Peyer's patch (tissue), 4 donors: ENCODE results near the gene SGMS1. TPM values are rescaled to one million over a fixed set of nuclear protein-coding genes. Genes with fewer than 3 reads are reported as not detected.

ENCODE experiments used
- DNase-seq, 3 donors: peaks; one replicate each; pipeline ENCODE4 v3.0.0-alpha.2; 2017 to 2019
- H3K27ac ChIP-seq, 4 donors: fragments of 200-600 bp; sonication (generic); one replicate each; pipeline ENCODE4 v1.5.1; 2016 to 2019
- H3K27me3 ChIP-seq, 2 donors: fragments of 200-600 bp; sonication (generic); one replicate each; pipeline ENCODE4 v1.5.1; 2019
- H3K36me3 ChIP-seq, 3 donors: fragments of 200-600 bp; sonication (generic); one replicate each; pipeline ENCODE4 v1.5.1; 2016 to 2019
- H3K4me1 ChIP-seq, 4 donors: fragments of 200-600 bp; sonication (generic); one replicate each; pipeline ENCODE4 v1.5.1; 2016 to 2019
- H3K4me3 ChIP-seq, 4 donors: fragments of 200-600 bp; sonication (generic); 1 replicate in 3 of 4; 2 replicates in 1 of 4; pipeline ENCODE4 v1.5.1; 2016 to 2019; ENCODE audit warnings: mild to moderate bottlenecking in 1 of 4
- H3K9me3 ChIP-seq, 4 donors: fragments of 200-600 bp; sonication (generic); one replicate each; pipeline ENCODE4 v1.5.1; 2016 to 2019; ENCODE audit warnings: mild to moderate bottlenecking in 1 of 4
- CTCF ChIP-seq, 6 experiments: fragments of 450-650 bp in 4 of 6; fragments of 200-600 bp in 2 of 6; sonication (generic) in 1 of 6; IDR thresholded peaks; one replicate each; pipeline ENCODE4 v1.5.1; 2017 to 2019; ENCODE audit warnings: antibody characterized with exemption in 6 of 6, mild to moderate bottlenecking in 3 of 6, moderate library complexity in 1 of 6
- POLR2A ChIP-seq, 2 donors: fragments of 450-650 bp; IDR thresholded peaks; one replicate each; pipeline ENCODE4 v1.5.1; 2017; ENCODE audit warnings: antibody characterized with exemption in 2 of 2, mild to moderate bottlenecking in 2 of 2, moderate library complexity in 2 of 2
- total RNA-seq, 4 donors: library from RNA; depleted of rRNA; stranded (reverse); fragments of >200 nt; gene quantifications; one replicate each; pipeline ENCODE4 v1.1.0, GENCODE V29; 2016

SGMS1 gene
- total RNA-seq, 4 donors from 2014 or later = 73.4 to 117 (median 88.4) TPM

GRCh38 chr10:50658165-50658564 is 34.4 kb upstream of the SGMS1 start:
- H3K36me3 ChIP-seq = no peaks in the 10 kb centered on the region
- no peaks in the 10 kb centered on the region for H3K9me3 ChIP-seq
- no peak overlapping the region for H3K4me3 ChIP-seq
- H3K27me3 ChIP-seq = no peaks in the 10 kb centered on the region
- DNase-seq = no peak
- TF ChIP-seq POLR2A (IDR thresholded peaks at IDR 0.05) = no peak
- no peak for TF ChIP-seq CTCF (IDR thresholded peaks at IDR 0.05)
- H3K4me1 ChIP-seq = no peaks in the 10 kb centered on the region
- H3K27ac ChIP-seq = no peak overlapping the region

- Histone ChIP-seq H3K27ac (no peak overlapping the region), H3K36me3 (no peaks in the 10 kb centered on the region), H3K9me3 (no peaks in the 10 kb centered on the region), H3K4me1 (peaks cover 0 to 6% (median 0%) of the 10 kb centered on the region in 4 donors), H3K27me3 (no peaks in the 10 kb centered on the region), H3K4me3 (no peak overlapping the region)
- TF ChIP-seq CTCF (IDR thresholded peaks at IDR 0.05) (no peak), POLR2A (IDR thresholded peaks at IDR 0.05) (no peak)
- DNase-seq = no peak
These were observed 30.0 kb upstream of the SGMS1 start for GRCh38 chr10:50653758-50654157.

DNA sequence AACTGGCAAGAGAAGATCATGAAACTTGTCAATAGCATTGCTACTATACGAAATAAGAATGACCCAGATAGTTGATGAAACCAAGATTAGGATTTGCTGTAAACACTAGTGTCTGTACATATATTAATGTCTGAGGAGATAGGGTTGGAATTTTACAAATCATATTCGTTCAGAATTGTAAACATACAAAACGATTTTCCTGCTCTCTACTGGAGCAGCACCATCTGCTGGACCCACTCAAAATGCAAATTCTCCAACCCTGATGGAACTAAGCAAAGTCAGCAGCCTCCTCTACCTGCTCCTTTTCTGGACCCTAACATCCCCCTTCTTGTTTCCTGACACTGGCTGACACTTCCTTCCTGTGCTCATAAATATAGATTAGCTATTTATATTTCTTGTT is 29.4 kb upstream of the SGMS1 start:
- Histone ChIP-seq H3K4me1 (peaks cover 0 to 12% (median 0%) of the 10 kb centered on the region in 4 donors), H3K9me3 (no peaks in the 10 kb centered on the region), H3K27ac (no peak overlapping the region), H3K36me3 (no peaks in the 10 kb centered on the region), H3K4me3 (no peak overlapping the region), H3K27me3 (no peaks in the 10 kb centered on the region)
- DNase-seq = peak in 2 of 3 donors; percentile 32 to 56
- TF ChIP-seq POLR2A (IDR thresholded peaks at IDR 0.05) = no peak
- peak in 4 of 6 experiments; percentile 44 to 60 (median 56) for TF ChIP-seq CTCF (IDR thresholded peaks at IDR 0.05)

GRCh38 chr10:50651808-50652207 is 28.1 kb upstream of the SGMS1 start:
- Histone ChIP-seq H3K4me1 (peaks cover 0 to 14% (median 0%) of the 10 kb centered on the region in 4 donors), H3K4me3 (no peak overlapping the region), H3K36me3 (no peaks in the 10 kb centered on the region), H3K9me3 (no peaks in the 10 kb centered on the region), H3K27ac (no peak overlapping the region), H3K27me3 (no peaks in the 10 kb centered on the region)
- no peak for DNase-seq
- TF ChIP-seq POLR2A (IDR thresholded peaks at IDR 0.05) (no peak), CTCF (IDR thresholded peaks at IDR 0.05) (no peak)

DNA sequence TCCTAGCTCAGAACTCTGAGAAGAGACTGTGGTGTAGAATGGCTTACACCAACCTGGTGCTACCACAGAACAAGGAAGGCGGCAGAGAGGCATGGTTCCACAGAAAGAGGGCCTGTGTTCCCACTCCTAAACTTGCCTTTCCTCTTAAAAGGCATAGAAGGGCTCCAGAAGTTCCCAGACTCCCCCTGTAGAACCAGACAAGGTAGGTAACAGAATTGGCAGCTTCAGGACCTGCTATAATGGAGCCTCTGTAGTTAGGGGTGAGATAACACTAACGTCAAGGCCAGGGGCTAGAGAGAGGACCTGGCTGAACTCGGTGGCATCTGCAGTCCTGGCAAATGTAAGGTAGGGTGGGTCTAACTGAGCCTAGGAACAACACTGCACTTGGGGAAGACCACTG is 26.7 kb upstream of the SGMS1 start:
- no peak for DNase-seq
- no peak for TF ChIP-seq POLR2A (IDR thresholded peaks at IDR 0.05)
- no peak for TF ChIP-seq CTCF (IDR thresholded peaks at IDR 0.05)
- no peaks in the 10 kb centered on the region for H3K27me3 ChIP-seq
- H3K9me3 ChIP-seq = no peaks in the 10 kb centered on the region
- H3K4me1 ChIP-seq = peaks cover 0 to 14% (median 0%) of the 10 kb centered on the region in 4 donors
- no peak overlapping the region for H3K4me3 ChIP-seq
- H3K27ac ChIP-seq = no peak overlapping the region
- H3K36me3 ChIP-seq = no peaks in the 10 kb centered on the region

GRCh38 chr10:50648935-50649227 is 25.1 kb upstream of the SGMS1 start:
- Histone ChIP-seq H3K4me1 (peaks cover 0 to 14% (median 0%) of the 10 kb centered on the region in 4 donors), H3K4me3 (no peak overlapping the region), H3K36me3 (no peaks in the 10 kb centered on the region), H3K9me3 (no peaks in the 10 kb centered on the region), H3K27me3 (no peaks in the 10 kb centered on the region), H3K27ac (peak overlapping the region in 1 of 4 donors; percentile 17)
- TF ChIP-seq CTCF (IDR thresholded peaks at IDR 0.05) (no peak), POLR2A (IDR thresholded peaks at IDR 0.05) (no peak)
- no peak for DNase-seq
